ENCODE data around the gene TMEM161A. TPM values are rescaled to one million over a fixed set of nuclear protein-coding genes. Genes with fewer than 3 reads are reported as not detected.

TMEM161A gene
- polyA plus RNA-seq, 2 donors, result 17.6 to 19.1 TPM

DNA sequence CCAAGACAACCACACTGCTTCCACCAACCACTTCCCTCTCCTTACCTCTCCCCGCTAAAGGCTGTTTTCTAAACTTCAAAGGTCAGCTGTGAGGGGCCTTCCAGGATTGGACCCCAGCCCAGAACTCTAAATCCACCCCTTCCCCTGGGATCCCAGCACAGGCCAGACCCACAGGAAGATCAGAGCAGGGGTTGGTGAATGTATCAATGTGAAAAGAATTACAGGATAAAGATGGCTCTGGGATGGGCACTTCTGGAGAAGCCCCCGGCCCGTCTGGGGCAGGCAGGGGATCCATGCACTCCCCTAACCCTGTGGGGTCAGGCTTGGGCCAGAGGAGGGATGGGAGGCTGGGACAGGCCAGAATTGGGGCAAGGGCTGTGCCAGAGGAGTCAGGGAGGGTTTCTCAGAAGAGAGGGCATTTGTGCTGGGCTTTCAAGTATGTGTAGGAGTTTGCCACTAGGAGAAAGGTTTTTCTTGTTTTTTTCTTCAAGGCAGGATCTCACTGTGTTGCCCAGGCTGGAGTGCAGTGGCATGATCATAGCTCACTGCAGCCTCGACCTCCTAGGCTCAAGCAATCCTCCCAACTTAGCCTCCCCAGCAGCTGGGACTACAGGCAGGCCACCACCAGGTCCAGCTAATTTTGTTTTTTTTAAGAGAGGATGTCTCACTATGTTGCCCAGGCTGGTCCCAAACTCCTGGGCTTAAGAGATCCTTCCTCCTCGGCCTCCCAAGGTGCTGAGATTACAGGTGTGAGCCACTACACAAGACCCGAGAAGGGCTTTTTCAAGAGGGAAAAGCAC is 32.8 kb upstream of the TMEM161A start:
- peaks cover 2 to 6% of the 10 kb centered on the region in 2 donors for H3K4me1 ChIP-seq (ENCODE audit: control insufficient read depth in 2 of 2, insufficient read depth in 2 of 2, low read length in 1 of 2)
- peaks cover 0 to under 1% of the 10 kb centered on the region in 2 donors for H3K36me3 ChIP-seq (ENCODE audit: control insufficient read depth in 2 of 2, insufficient read depth in 2 of 2, low read length in 1 of 2)
- 81 to 83% methylated on average over 6 of the region's 6 CpGs for WGBS, 2 donors
- no peaks in the 10 kb centered on the region for H3K9me3 ChIP-seq (ENCODE audit: control insufficient read depth in 2 of 2, insufficient read depth in 1 of 2, low read depth in 1 of 2, low read length in 1 of 2)
- H3K27ac ChIP-seq (ENCODE audit: low read depth in 2 of 2, low read length in 1 of 2), result no peak overlapping the region
- no peak overlapping the region for H3K4me3 ChIP-seq (ENCODE audit: low read depth in 1 of 2, low read length in 2 of 2)
- no peaks in the 10 kb centered on the region for H3K27me3 ChIP-seq (ENCODE audit: control insufficient read depth in 1 of 2, insufficient read depth in 2 of 2, low read length in 2 of 2)

- H3K4me3 ChIP-seq (ENCODE audit: low read depth in 1 of 2, low read length in 2 of 2), result peak within 1 kb of the TSS in 1 of 2 donors; percentile 12
- H3K36me3 ChIP-seq (ENCODE audit: control insufficient read depth in 2 of 2, insufficient read depth in 2 of 2, low read length in 1 of 2), result no peaks in the 10 kb centered on the region
- 15 to 16% methylated on average over 56 of the region's 56 CpGs for WGBS, 2 donors
- H3K4me1 ChIP-seq (ENCODE audit: control insufficient read depth in 2 of 2, insufficient read depth in 2 of 2, low read length in 1 of 2), result peaks cover 2 to 6% of the 10 kb centered on the region in 2 donors
- H3K9me3 ChIP-seq (ENCODE audit: control insufficient read depth in 2 of 2, insufficient read depth in 1 of 2, low read depth in 1 of 2, low read length in 1 of 2), result no peaks in the 10 kb centered on the region
- no peaks in the 10 kb centered on the region for H3K27me3 ChIP-seq (ENCODE audit: control insufficient read depth in 1 of 2, insufficient read depth in 2 of 2, low read length in 2 of 2)
- no peak within 1 kb of the TSS for H3K27ac ChIP-seq (ENCODE audit: low read depth in 2 of 2, low read length in 1 of 2)
Measured at GRCh38 chr19:19170053-19170872, 32.0 kb upstream of the TMEM161A start, which contains the start of gene MEF2B. MEF2B (minus strand) TSS chr19:19170263; CDS start chr19:19150735, 19,528 bp downstream.

DNA sequence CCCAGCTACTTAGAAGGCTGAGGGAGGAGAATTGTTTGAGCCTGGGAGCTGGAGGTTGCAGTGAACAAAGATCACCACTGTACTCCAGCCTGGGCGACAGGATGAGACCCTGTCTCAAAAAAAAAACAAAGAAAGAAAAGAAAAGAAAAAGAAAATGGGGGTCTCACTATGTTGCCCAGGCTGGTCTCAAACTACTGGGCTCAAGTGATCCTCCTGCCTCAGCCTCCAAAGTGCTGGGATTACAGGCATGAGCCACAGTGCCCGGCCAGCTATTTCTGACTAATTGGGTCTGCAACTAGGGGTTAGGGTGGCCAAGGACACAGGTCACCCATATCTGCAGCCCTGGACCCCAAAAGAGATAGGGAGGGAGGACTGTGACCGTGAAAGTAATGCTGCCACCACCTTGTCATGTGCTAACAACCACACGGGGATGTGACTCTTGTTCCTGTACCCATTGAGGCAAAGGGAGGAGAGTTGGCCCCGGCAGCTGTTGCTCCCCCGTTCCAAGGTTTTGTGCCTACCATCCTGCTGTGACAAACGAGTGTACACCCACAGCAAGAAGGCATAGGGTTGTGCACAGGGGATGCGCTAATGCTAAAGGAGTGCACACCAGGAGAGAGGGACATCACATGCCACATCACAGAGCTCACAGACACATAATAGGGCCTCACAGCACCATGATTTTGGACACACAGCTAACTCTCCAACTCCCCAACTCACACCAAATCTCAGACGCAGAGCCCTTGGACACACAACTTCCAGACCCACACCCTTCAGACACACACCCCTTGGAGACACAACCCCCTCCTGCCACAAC is 31.2 kb upstream of the TMEM161A start:
- Histone ChIP-seq H3K9me3 (ENCODE audit: control insufficient read depth in 2 of 2, insufficient read depth in 1 of 2, low read depth in 1 of 2, low read length in 1 of 2) (no peaks in the 10 kb centered on the region), H3K4me3 (ENCODE audit: low read depth in 1 of 2, low read length in 2 of 2) (peak overlapping the region in 1 of 2 donors; percentile 12), H3K36me3 (ENCODE audit: control insufficient read depth in 2 of 2, insufficient read depth in 2 of 2, low read length in 1 of 2) (no peaks in the 10 kb centered on the region), H3K27me3 (ENCODE audit: control insufficient read depth in 1 of 2, insufficient read depth in 2 of 2, low read length in 2 of 2) (no peaks in the 10 kb centered on the region), H3K27ac (ENCODE audit: low read depth in 2 of 2, low read length in 1 of 2) (no peak overlapping the region), H3K4me1 (ENCODE audit: control insufficient read depth in 2 of 2, insufficient read depth in 2 of 2, low read length in 1 of 2) (peaks cover 2 to 6% of the 10 kb centered on the region in 2 donors)
- 75 to 81% methylated on average over 9 of the region's 9 CpGs for WGBS, 2 donors

- H3K36me3 ChIP-seq (ENCODE audit: control insufficient read depth in 2 of 2, insufficient read depth in 2 of 2, low read length in 1 of 2), result no peaks in the 10 kb centered on the region
- WGBS, 2 donors, result 86 to 87% methylated on average over 3 of the region's 3 CpGs
- no peak overlapping the region for H3K27ac ChIP-seq (ENCODE audit: low read depth in 2 of 2, low read length in 1 of 2)
- no peaks in the 10 kb centered on the region for H3K27me3 ChIP-seq (ENCODE audit: control insufficient read depth in 1 of 2, insufficient read depth in 2 of 2, low read length in 2 of 2)
- H3K4me3 ChIP-seq (ENCODE audit: low read depth in 1 of 2, low read length in 2 of 2), result no peak overlapping the region
- H3K4me1 ChIP-seq (ENCODE audit: control insufficient read depth in 2 of 2, insufficient read depth in 2 of 2, low read length in 1 of 2), result peaks cover 2 to 6% of the 10 kb centered on the region in 2 donors
- H3K9me3 ChIP-seq (ENCODE audit: control insufficient read depth in 2 of 2, insufficient read depth in 1 of 2, low read depth in 1 of 2, low read length in 1 of 2), result no peaks in the 10 kb centered on the region
Measured at GRCh38 chr19:19167612-19168011, 29.3 kb upstream of the TMEM161A start.

GRCh38 chr19:19165396-19165795 is 27.1 kb upstream of the TMEM161A start:
- H3K27me3 ChIP-seq (ENCODE audit: control insufficient read depth in 1 of 2, insufficient read depth in 2 of 2, low read length in 2 of 2), result no peaks in the 10 kb centered on the region
- H3K4me1 ChIP-seq (ENCODE audit: control insufficient read depth in 2 of 2, insufficient read depth in 2 of 2, low read length in 1 of 2), result peaks cover 2 to 6% of the 10 kb centered on the region in 2 donors
- H3K36me3 ChIP-seq (ENCODE audit: control insufficient read depth in 2 of 2, insufficient read depth in 2 of 2, low read length in 1 of 2), result no peaks in the 10 kb centered on the region
- no peak overlapping the region for H3K27ac ChIP-seq (ENCODE audit: low read depth in 2 of 2, low read length in 1 of 2)
- WGBS, 2 donors, result 94 to 98% methylated on average over 1 of the region's 1 CpG
- no peak overlapping the region for H3K4me3 ChIP-seq (ENCODE audit: low read depth in 1 of 2, low read length in 2 of 2)
- H3K9me3 ChIP-seq (ENCODE audit: control insufficient read depth in 2 of 2, insufficient read depth in 1 of 2, low read depth in 1 of 2, low read length in 1 of 2), result no peaks in the 10 kb centered on the region

- no peak overlapping the region for H3K4me3 ChIP-seq (ENCODE audit: low read depth in 1 of 2, low read length in 2 of 2)
- no peaks in the 10 kb centered on the region for H3K9me3 ChIP-seq (ENCODE audit: control insufficient read depth in 2 of 2, insufficient read depth in 1 of 2, low read depth in 1 of 2, low read length in 1 of 2)
- no peak overlapping the region for H3K27ac ChIP-seq (ENCODE audit: low read depth in 2 of 2, low read length in 1 of 2)
- H3K36me3 ChIP-seq (ENCODE audit: control insufficient read depth in 2 of 2, insufficient read depth in 2 of 2, low read length in 1 of 2), result no peaks in the 10 kb centered on the region
- WGBS, 2 donors, result 88 to 89% methylated on average over 7 of the region's 7 CpGs
- H3K27me3 ChIP-seq (ENCODE audit: control insufficient read depth in 1 of 2, insufficient read depth in 2 of 2, low read length in 2 of 2), result no peaks in the 10 kb centered on the region
- no peaks in the 10 kb centered on the region for H3K4me1 ChIP-seq (ENCODE audit: control insufficient read depth in 2 of 2, insufficient read depth in 2 of 2, low read length in 1 of 2)
Measured at GRCh38 chr19:19162495-19162894, 24.2 kb upstream of the TMEM161A start.

DNA sequence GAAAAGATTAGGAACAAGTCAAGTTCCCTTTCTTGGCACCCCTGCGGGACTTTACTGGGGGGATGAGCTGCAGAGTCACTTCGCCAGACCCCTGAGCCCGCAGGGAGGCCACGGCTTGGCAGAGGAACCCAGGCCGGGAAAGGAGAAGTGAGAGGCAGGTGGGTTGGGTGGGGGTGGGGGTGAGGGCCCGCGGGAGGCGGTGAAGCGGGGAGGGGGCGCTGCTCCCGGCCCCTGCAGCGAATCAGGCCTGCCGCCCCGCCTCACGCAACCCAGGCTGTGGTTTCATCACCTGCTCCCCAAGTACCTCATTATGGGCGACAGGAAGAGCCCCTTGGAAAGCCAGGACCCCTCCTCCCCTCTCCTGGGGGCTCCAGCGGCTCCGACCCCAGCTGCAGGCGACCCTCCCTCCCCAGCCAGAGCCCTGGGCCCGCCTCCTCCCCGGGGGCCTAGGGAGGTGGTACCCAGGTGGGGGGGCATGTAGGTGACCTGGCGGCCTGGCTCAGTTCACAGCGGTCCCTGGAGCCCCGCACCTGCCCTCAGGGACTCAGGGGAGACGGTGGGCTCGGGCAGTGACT is 22.3 kb upstream of the TMEM161A start:
- 66 to 71% methylated on average over 21 to 26 of the region's 26 CpGs for WGBS, 2 donors
- no peaks in the 10 kb centered on the region for H3K36me3 ChIP-seq (ENCODE audit: control insufficient read depth in 2 of 2, insufficient read depth in 2 of 2, low read length in 1 of 2)

DNA sequence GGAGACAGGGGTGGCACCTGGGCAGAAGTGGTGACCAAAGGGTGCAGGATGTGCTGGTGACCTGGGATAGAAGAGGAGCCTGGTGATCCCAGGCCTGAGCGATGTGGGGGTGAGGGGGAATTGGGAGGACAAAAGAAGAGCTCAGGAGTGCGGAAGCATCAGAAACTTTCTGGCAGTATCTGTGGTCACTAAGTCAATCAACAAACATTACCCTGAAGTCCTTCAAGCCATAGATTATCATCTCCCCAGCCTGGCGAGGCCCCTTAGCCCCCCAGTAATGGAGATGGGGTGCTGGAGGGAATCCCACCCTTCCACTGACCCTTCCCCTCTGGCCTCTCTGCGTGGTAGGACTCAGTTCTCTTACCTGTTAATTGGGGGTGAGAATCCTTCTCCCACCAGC is 21.3 kb upstream of the TMEM161A start:
- H3K4me3 ChIP-seq (ENCODE audit: low read depth in 1 of 2, low read length in 2 of 2), result no peak overlapping the region
- H3K27me3 ChIP-seq (ENCODE audit: control insufficient read depth in 1 of 2, insufficient read depth in 2 of 2, low read length in 2 of 2), result no peaks in the 10 kb centered on the region
- WGBS, 2 donors, result 90 to 91% methylated on average over 4 of the region's 4 CpGs
- H3K4me1 ChIP-seq (ENCODE audit: control insufficient read depth in 2 of 2, insufficient read depth in 2 of 2, low read length in 1 of 2), result no peaks in the 10 kb centered on the region
- no peaks in the 10 kb centered on the region for H3K36me3 ChIP-seq (ENCODE audit: control insufficient read depth in 2 of 2, insufficient read depth in 2 of 2, low read length in 1 of 2)
- no peaks in the 10 kb centered on the region for H3K9me3 ChIP-seq (ENCODE audit: control insufficient read depth in 2 of 2, insufficient read depth in 1 of 2, low read depth in 1 of 2, low read length in 1 of 2)
- no peak overlapping the region for H3K27ac ChIP-seq (ENCODE audit: low read depth in 2 of 2, low read length in 1 of 2)

More for the DNA sequence above, 22.3 kb upstream of the TMEM161A start:
- Histone ChIP-seq H3K27me3 (ENCODE audit: control insufficient read depth in 1 of 2, insufficient read depth in 2 of 2, low read length in 2 of 2) (no peaks in the 10 kb centered on the region), H3K9me3 (ENCODE audit: control insufficient read depth in 2 of 2, insufficient read depth in 1 of 2, low read depth in 1 of 2, low read length in 1 of 2) (no peaks in the 10 kb centered on the region), H3K27ac (ENCODE audit: low read depth in 2 of 2, low read length in 1 of 2) (no peak overlapping the region), H3K4me3 (ENCODE audit: low read depth in 1 of 2, low read length in 2 of 2) (no peak overlapping the region), H3K4me1 (ENCODE audit: control insufficient read depth in 2 of 2, insufficient read depth in 2 of 2, low read length in 1 of 2) (no peaks in the 10 kb centered on the region)

DNA sequence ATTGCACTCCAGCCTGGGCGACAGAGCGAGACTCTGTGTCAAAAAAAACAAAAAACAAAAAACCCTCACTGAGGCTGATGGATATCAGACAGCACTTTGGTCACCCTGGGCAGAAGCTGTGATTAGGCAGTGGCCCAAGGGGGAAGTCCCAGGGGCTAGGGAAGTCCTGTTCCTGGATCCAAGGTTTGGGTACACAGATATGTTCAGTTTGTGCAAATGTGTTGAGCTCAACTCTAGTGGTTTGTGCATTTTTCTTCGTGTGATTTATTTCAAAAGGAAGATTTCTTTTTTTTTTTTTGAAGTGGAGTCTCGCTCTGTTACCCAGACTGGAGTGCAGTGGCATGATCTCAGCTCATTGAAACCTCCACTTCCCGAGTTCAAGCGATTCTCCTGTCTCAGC is 19.5 kb upstream of the TMEM161A start:
- Histone ChIP-seq H3K4me3 (ENCODE audit: low read depth in 1 of 2, low read length in 2 of 2) (no peak overlapping the region), H3K36me3 (ENCODE audit: control insufficient read depth in 2 of 2, insufficient read depth in 2 of 2, low read length in 1 of 2) (no peaks in the 10 kb centered on the region), H3K27me3 (ENCODE audit: control insufficient read depth in 1 of 2, insufficient read depth in 2 of 2, low read length in 2 of 2) (no peaks in the 10 kb centered on the region), H3K9me3 (ENCODE audit: control insufficient read depth in 2 of 2, insufficient read depth in 1 of 2, low read depth in 1 of 2, low read length in 1 of 2) (no peaks in the 10 kb centered on the region), H3K27ac (ENCODE audit: low read depth in 2 of 2, low read length in 1 of 2) (no peak overlapping the region), H3K4me1 (ENCODE audit: control insufficient read depth in 2 of 2, insufficient read depth in 2 of 2, low read length in 1 of 2) (no peaks in the 10 kb centered on the region)
- WGBS, 2 donors, result 78 to 79% methylated on average over 6 of the region's 6 CpGs

Data from esophagus (tissue), 2 donors.